ENCODE results near the gene SMIM20. TPM values are rescaled to one million over a fixed set of nuclear protein-coding genes. Genes with fewer than 3 reads are reported as not detected.
A peak's percentile ranks its signal among the peaks of the same experiment; 100 is the strongest.

SMIM20 gene
- total and polyA plus RNA-seq, 9 of the 15 experiments (the other 6 are each of a cell fraction or from before 2014, with no cell fraction given): 25.1 to 51.0 (median 38.9) TPM

DNA sequence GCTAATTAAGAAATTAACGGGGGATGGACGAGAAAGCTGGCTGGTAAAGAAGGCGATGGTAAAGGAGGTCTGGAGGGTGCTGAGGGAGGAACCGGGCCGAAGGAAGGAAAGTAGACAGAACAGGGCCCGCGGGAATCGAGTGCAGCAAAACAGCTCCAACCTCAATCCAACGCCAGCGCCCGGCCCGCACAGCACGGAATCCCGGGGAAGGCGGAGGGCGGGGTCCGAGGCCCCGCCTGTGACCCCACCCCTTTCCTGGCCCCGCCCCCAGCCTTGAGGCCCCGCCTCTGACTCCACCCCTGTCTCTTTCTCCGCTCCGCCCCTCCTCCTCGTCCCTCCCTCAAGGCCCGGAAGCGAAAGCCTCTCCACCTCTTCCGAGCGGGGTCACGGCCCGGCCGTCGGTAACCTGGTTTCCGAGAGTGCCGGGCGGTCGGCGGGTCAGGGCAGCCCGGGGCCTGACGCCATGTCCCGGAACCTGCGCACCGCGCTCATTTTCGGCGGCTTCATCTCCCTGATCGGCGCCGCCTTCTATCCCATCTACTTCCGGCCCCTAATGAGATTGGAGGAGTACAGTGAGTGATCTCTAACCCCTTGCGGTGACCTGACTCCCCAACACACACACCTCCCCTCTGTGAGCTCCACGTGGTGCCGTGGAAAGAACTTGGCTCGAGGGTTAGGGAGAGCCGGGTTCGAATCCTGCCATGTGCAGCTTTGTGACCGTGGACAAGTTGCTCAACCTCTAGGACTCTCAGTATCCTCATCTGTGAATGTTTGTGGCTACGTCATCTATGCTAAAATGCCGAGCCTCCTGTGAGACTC is at the start of gene SMIM20 (continued):
- TF ChIP-seq MLX (CRISPR knock-in tag; conservative IDR thresholded peaks at IDR 0.05): no peak
- TF ChIP-seq POLR3G (IDR thresholded peaks at IDR 0.05; ENCODE audit: extremely low read depth, insufficient read length, insufficient replicate concordance): no peak
- TF ChIP-seq, protein P1, sequence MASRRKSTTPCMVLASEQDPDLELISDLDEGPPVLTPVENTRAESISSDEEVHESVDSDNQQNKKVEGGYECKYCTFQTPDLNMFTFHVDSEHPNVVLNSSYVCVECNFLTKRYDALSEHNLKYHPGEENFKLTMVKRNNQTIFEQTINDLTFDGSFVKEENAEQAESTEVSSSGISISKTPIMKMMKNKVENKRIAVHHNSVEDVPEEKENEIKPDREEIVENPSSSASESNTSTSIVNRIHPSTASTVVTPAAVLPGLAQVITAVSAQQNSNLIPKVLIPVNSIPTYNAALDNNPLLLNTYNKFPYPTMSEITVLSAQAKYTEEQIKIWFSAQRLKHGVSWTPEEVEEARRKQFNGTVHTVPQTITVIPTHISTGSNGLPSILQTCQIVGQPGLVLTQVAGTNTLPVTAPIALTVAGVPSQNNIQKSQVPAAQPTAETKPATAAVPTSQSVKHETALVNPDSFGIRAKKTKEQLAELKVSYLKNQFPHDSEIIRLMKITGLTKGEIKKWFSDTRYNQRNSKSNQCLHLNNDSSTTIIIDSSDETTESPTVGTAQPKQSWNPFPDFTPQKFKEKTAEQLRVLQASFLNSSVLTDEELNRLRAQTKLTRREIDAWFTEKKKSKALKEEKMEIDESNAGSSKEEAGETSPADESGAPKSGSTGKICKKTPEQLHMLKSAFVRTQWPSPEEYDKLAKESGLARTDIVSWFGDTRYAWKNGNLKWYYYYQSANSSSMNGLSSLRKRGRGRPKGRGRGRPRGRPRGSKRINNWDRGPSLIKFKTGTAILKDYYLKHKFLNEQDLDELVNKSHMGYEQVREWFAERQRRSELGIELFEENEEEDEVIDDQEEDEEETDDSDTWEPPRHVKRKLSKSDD (conservative IDR thresholded peaks at IDR 0.05; ENCODE audit: low read length): no peak
- TF ChIP-seq KLF13 (tag; IDR thresholded peaks at IDR 0.05; ENCODE audit: borderline replicate concordance, low read depth): no peak; the same call in 1 of the 2 replicates
- TF ChIP-seq ETV5 (CRISPR knock-in tag; IDR thresholded peaks at IDR 0.05; ENCODE audit: low read depth): peak; percentile 96
- 0 out of 2 replicates have a peak, but pooled peaks have one; percentile 52 for TF ChIP-seq ZNF766 (CRISPR knock-in tag; conservative IDR thresholded peaks at IDR 0.05)
- TF ChIP-seq, protein P2, sequence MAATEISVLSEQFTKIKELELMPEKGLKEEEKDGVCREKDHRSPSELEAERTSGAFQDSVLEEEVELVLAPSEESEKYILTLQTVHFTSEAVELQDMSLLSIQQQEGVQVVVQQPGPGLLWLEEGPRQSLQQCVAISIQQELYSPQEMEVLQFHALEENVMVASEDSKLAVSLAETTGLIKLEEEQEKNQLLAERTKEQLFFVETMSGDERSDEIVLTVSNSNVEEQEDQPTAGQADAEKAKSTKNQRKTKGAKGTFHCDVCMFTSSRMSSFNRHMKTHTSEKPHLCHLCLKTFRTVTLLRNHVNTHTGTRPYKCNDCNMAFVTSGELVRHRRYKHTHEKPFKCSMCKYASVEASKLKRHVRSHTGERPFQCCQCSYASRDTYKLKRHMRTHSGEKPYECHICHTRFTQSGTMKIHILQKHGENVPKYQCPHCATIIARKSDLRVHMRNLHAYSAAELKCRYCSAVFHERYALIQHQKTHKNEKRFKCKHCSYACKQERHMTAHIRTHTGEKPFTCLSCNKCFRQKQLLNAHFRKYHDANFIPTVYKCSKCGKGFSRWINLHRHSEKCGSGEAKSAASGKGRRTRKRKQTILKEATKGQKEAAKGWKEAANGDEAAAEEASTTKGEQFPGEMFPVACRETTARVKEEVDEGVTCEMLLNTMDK (IDR thresholded peaks at IDR 0.05; ENCODE audit: borderline replicate concordance, insufficient read depth, low read depth, low read length, poor library complexity, severe bottlenecking): peak; percentile 35
- TF ChIP-seq DNMT1 (IDR thresholded peaks at IDR 0.05): no peak
- TF ChIP-seq ZKSCAN8 (CRISPR knock-in tag; IDR thresholded peaks at IDR 0.05): no peak
- no peak for TF ChIP-seq SREBF2 (CRISPR knock-in tag; IDR thresholded peaks at IDR 0.05)
- no peak for TF ChIP-seq ZNF584 (CRISPR knock-in tag; IDR thresholded peaks at IDR 0.05; ENCODE audit: low read depth)
- TF ChIP-seq HDAC1 (IDR thresholded peaks at IDR 0.05): peak in 1 of 2 experiments; percentile 92; a peak in 2 of 4 replicates
- no peak for TF ChIP-seq WHSC1 (IDR thresholded peaks at IDR 0.05; ENCODE audit: low read length)
- peak; percentile 62 for TF ChIP-seq SIN3B (IDR thresholded peaks at IDR 0.05; ENCODE audit: low read depth)
- TF ChIP-seq, protein P3, sequence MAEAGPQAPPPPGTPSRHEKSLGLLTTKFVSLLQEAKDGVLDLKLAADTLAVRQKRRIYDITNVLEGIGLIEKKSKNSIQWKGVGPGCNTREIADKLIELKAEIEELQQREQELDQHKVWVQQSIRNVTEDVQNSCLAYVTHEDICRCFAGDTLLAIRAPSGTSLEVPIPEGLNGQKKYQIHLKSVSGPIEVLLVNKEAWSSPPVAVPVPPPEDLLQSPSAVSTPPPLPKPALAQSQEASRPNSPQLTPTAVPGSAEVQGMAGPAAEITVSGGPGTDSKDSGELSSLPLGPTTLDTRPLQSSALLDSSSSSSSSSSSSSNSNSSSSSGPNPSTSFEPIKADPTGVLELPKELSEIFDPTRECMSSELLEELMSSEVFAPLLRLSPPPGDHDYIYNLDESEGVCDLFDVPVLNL (CRISPR knock-in tag; IDR thresholded peaks at IDR 0.05; ENCODE audit: low read depth): no peak
- peak; percentile 83 for TF ChIP-seq ZFX (CRISPR knock-in tag; IDR thresholded peaks at IDR 0.05)
- no peak; the same call in 1 of the 2 replicates for TF ChIP-seq ETS1 (conservative IDR thresholded peaks at IDR 0.05; ENCODE audit: control insufficient read depth, low read depth, low read length)
